Gastrocnemius medialis (tissue), 4 donors: Measurements from ENCODE around the gene TMEM123. TPM values are rescaled to one million over a fixed set of nuclear protein-coding genes. Genes with fewer than 3 reads are reported as not detected.

ENCODE experiments used
- ATAC-seq, 2 donors: fragments of 150-250 bp; one replicate each; pipeline ENCODE4 v1.9.1; 2016
- DNase-seq, 2 donors: peaks; one replicate each; pipeline ENCODE4 v3.0.0-alpha.2; 2019
- H3K27ac ChIP-seq, 4 donors: fragments of 200-600 bp; sonication (generic); 1 replicate in 1 of 4; 2 replicates in 3 of 4; pipeline ENCODE4 v1.5.1; 2016 to 2018; ENCODE audit warnings: mild to moderate bottlenecking in 2 of 4, moderate library complexity in 1 of 4
- H3K27me3 ChIP-seq, 3 donors: fragments of 200-600 bp; sonication (generic) in 2 of 3; 1 replicate in 1 of 3; 2 replicates in 2 of 3; pipeline versions ENCODE4 v1.5.1 to v1.6.0; 2016 to 2019; ENCODE audit warnings: mild to moderate bottlenecking in 1 of 3, moderate library complexity in 1 of 3
- H3K36me3 ChIP-seq, 2 donors: fragments of 200-600 bp; sonication (generic) in 1 of 2; one replicate each; pipeline ENCODE4 v1.5.1; 2017 to 2018
- H3K4me1 ChIP-seq, 2 donors: fragments of 200-600 bp; sonication (generic) in 1 of 2; one replicate each; pipeline ENCODE4 v1.5.1; 2016 to 2017; ENCODE audit warnings: mild to moderate bottlenecking in 2 of 2
- H3K4me3 ChIP-seq, 4 donors: fragments of 200-600 bp; sonication (generic) in 3 of 4; 1 replicate in 1 of 4; 2 replicates in 3 of 4; pipeline ENCODE4 v1.5.1; 2016 to 2019; ENCODE audit warnings: mild to moderate bottlenecking in 2 of 4
- H3K9me3 ChIP-seq, 3 donors: fragments of 200-600 bp; sonication (generic) in 2 of 3; 1 replicate in 1 of 3; 2 replicates in 2 of 3; pipeline ENCODE4 v1.5.1; 2016 to 2019
- CTCF ChIP-seq, 5 experiments: fragments of 450-650 bp in 3 of 5; fragments of 200-600 bp in 2 of 5; sonication (generic) in 2 of 5; IDR thresholded peaks in 4 of 5; conservative IDR thresholded peaks in 1 of 5; 1 replicate in 4 of 5; 2 replicates in 1 of 5; pipeline ENCODE4 v1.5.1; 2016 to 2019; ENCODE audit warnings: antibody characterized with exemption in 5 of 5, mild to moderate bottlenecking in 3 of 5, moderate library complexity in 3 of 5
- POLR2A ChIP-seq, 2 donors: fragments of 450-650 bp; IDR thresholded peaks; one replicate each; pipeline ENCODE4 v1.6.1; 2017; ENCODE audit warnings: antibody characterized with exemption in 2 of 2, mild to moderate bottlenecking in 2 of 2, moderate library complexity in 2 of 2
- in situ Hi-C, 4 donors: fragments of 200-750 bp; cut with MboI; loops; one replicate each; pipeline versions ENCODE4 v1.15.0 to v1.8.0; 2017; ENCODE audit warnings: low sequenced_read_pairs in 4 of 4
- intact Hi-C: fragments of 100-400 bp; cut with DNase I; formaldehyde crosslinking; loops from one replicate; pipeline ENCODE4 v1.15.1; 2023; ENCODE audit warnings: low total_unique reads
- total RNA-seq, 4 donors: library from RNA; depleted of rRNA; stranded (reverse); fragments of >200 nt; gene quantifications; one replicate each; pipeline versions ENCODE4 v1.1.0 to v1.2.3, GENCODE V29; 2016

Gene TMEM123
- total RNA-seq, 4 donors from 2014 or later, result 12.5 to 38.0 (median 22.6) TPM

GRCh38 chr11:102364991-102365390, 87.6 kb downstream of the TMEM123 start:
- Histone ChIP-seq H3K27me3 (no peaks in the 10 kb centered on the region), H3K36me3 (peaks cover 0 to 78% of the 10 kb centered on the region in 2 donors), H3K4me1 (no peaks in the 10 kb centered on the region), H3K9me3 (no peaks in the 10 kb centered on the region), H3K27ac (no peak overlapping the region), H3K4me3 (no peak overlapping the region)
- ATAC-seq (no peak), DNase-seq (no peak)
- TF ChIP-seq POLR2A (IDR thresholded peaks at IDR 0.05) (no peak), CTCF (IDR thresholded peaks at IDR 0.05 in 4 of 5, conservative IDR thresholded peaks at IDR 0.05 in 1 of 5) (no peak)
- in situ Hi-C loops, result no loop called here
- intact Hi-C loops, result no loop called here

GRCh38 chr11:102361086-102362031, 91.2 kb downstream of the TMEM123 start:
- intact Hi-C loops (no loop called here), in situ Hi-C loops (no loop called here)
- no peak overlapping the region for H3K27ac ChIP-seq
- DNase-seq, result no peak
- H3K4me3 ChIP-seq, result no peak overlapping the region
- H3K4me1 ChIP-seq, result no peaks in the 10 kb centered on the region
- TF ChIP-seq POLR2A (IDR thresholded peaks at IDR 0.05) (no peak), CTCF (IDR thresholded peaks at IDR 0.05 in 4 of 5, conservative IDR thresholded peaks at IDR 0.05 in 1 of 5) (no peak)
- H3K9me3 ChIP-seq, result no peaks in the 10 kb centered on the region
- peaks cover 0 to 63% of the 10 kb centered on the region in 2 donors for H3K36me3 ChIP-seq
- no peak for ATAC-seq
- H3K27me3 ChIP-seq, result no peaks in the 10 kb centered on the region

GRCh38 chr11:102360681-102361080, 91.9 kb downstream of the TMEM123 start:
- peaks cover 0 to 57% of the 10 kb centered on the region in 2 donors for H3K36me3 ChIP-seq
- no peaks in the 10 kb centered on the region for H3K9me3 ChIP-seq
- no peak overlapping the region for H3K4me3 ChIP-seq
- H3K27me3 ChIP-seq, result no peaks in the 10 kb centered on the region
- no peak for TF ChIP-seq CTCF (IDR thresholded peaks at IDR 0.05 in 4 of 5, conservative IDR thresholded peaks at IDR 0.05 in 1 of 5)
- no peak for TF ChIP-seq POLR2A (IDR thresholded peaks at IDR 0.05)
- H3K4me1 ChIP-seq, result no peaks in the 10 kb centered on the region
- ATAC-seq (no peak), DNase-seq (no peak)
- H3K27ac ChIP-seq, result no peak overlapping the region
- in situ Hi-C loops, result no loop called here
- intact Hi-C loops, result no loop called here

GRCh38 chr11:102359372-102359771, 93.2 kb downstream of the TMEM123 start:
- Histone ChIP-seq H3K4me3 (no peak overlapping the region), H3K4me1 (no peaks in the 10 kb centered on the region), H3K36me3 (peaks cover 0 to 45% of the 10 kb centered on the region in 2 donors), H3K27me3 (no peaks in the 10 kb centered on the region), H3K9me3 (no peaks in the 10 kb centered on the region), H3K27ac (no peak overlapping the region)
- ATAC-seq (no peak), DNase-seq (no peak)
- in situ Hi-C loops, result no loop called here
- no peak for TF ChIP-seq CTCF (IDR thresholded peaks at IDR 0.05 in 4 of 5, conservative IDR thresholded peaks at IDR 0.05 in 1 of 5)
- TF ChIP-seq POLR2A (IDR thresholded peaks at IDR 0.05), result no peak
- intact Hi-C loops, result no loop called here
